Type B pancreatic cell (in vitro differentiated cells): Measurements from ENCODE around the gene SEC61B. TPM values are rescaled to one million over a fixed set of nuclear protein-coding genes. Genes with fewer than 3 reads are reported as not detected.

Source experiments
- DNase-seq: peaks from one replicate; pipeline ENCODE4 v3.0.0; 2021; ENCODE audit warnings: mixed read lengths; ENCODE audit not compliant: unreplicated experiment; ENCODE audit errors: extremely low spot score
- H3K27ac Mint-ChIP-seq: 2 replicates; pipeline ENCODE4 v1.8.0; 2021; ENCODE audit warnings: mild to moderate bottlenecking, mixed read lengths
- H3K27me3 Mint-ChIP-seq: 2 replicates; pipeline ENCODE4 v1.8.0; 2021; ENCODE audit warnings: mixed read lengths
- H3K36me3 Mint-ChIP-seq: 2 replicates; pipeline ENCODE4 v1.8.0; 2021; ENCODE audit warnings: mixed read lengths
- H3K4me1 Mint-ChIP-seq: one replicate; pipeline ENCODE4 v1.8.0; 2021; ENCODE audit warnings: mixed read lengths; ENCODE audit not compliant: unreplicated experiment
- H3K4me3 Mint-ChIP-seq: 2 replicates; pipeline ENCODE4 v1.8.0; 2021; ENCODE audit warnings: mild to moderate bottlenecking, mixed read lengths
- H3K9me3 Mint-ChIP-seq: 2 replicates; pipeline ENCODE4 v1.8.0; 2021; ENCODE audit warnings: mixed read lengths
- CTCF ChIP-seq: fragments of 200-600 bp; sonication (generic); conservative IDR thresholded peaks from 2 replicates; pipeline ENCODE4 v1.5.0; 2021; ENCODE audit warnings: antibody characterized with exemption, mild to moderate bottlenecking
- total RNA-seq: library from RNA; stranded (reverse); gene quantifications from 2 replicates; pipeline ENCODE4 v1.2.1, GENCODE V29; 2021; ENCODE audit warnings: low replicate concordance

The SEC61B gene
- total RNA-seq, 1 donor from 2014 or later: 133 TPM

GRCh38 chr9:99182356-99182755 lies 39.7 kb upstream of the SEC61B start:
- Mint-ChIP-seq H3K27ac (no peak overlapping the region), H3K4me1 (peaks cover 10% of the 10 kb centered on the region), H3K4me3 (no peak overlapping the region), H3K9me3 (no peaks in the 10 kb centered on the region), H3K36me3 (no peaks in the 10 kb centered on the region), H3K27me3 (peaks cover 26% of the 10 kb centered on the region)
- TF ChIP-seq CTCF: no peak
- no peak for DNase-seq

GRCh38 chr9:99183616-99184015 lies 38.5 kb upstream of the SEC61B start:
- Mint-ChIP-seq H3K4me3 (no peak overlapping the region), H3K9me3 (no peaks in the 10 kb centered on the region), H3K27ac (no peak overlapping the region), H3K27me3 (peaks cover 36% of the 10 kb centered on the region), H3K36me3 (no peaks in the 10 kb centered on the region), H3K4me1 (peaks cover 10% of the 10 kb centered on the region)
- TF ChIP-seq CTCF: no peak
- DNase-seq: no peak

DNA sequence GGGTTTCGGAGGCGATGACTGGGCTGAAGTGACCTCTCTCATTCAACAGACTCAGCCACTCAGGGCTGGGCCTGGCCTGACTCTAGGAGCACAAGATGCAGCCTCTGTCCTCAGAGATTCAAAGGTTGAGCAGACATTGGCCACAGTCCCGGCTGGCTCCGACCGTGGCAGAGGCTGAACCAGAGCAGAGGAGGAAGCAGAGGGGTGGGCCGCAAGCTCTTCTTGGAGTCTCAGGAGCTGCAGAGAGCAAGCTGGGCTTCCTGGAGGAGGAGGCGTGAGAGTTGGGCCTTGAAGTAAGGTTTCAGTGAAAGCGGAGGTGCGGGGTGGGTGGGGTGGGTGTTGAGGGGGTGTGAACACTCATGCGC lies 38.0 kb upstream of the SEC61B start:
- Mint-ChIP-seq H3K27me3 (peaks cover 38% of the 10 kb centered on the region), H3K27ac (peak overlapping the region; percentile 60), H3K9me3 (no peaks in the 10 kb centered on the region), H3K4me1 (peaks cover 10% of the 10 kb centered on the region), H3K36me3 (no peaks in the 10 kb centered on the region), H3K4me3 (no peak overlapping the region)
- no peak for DNase-seq
- TF ChIP-seq CTCF: no peak

DNA sequence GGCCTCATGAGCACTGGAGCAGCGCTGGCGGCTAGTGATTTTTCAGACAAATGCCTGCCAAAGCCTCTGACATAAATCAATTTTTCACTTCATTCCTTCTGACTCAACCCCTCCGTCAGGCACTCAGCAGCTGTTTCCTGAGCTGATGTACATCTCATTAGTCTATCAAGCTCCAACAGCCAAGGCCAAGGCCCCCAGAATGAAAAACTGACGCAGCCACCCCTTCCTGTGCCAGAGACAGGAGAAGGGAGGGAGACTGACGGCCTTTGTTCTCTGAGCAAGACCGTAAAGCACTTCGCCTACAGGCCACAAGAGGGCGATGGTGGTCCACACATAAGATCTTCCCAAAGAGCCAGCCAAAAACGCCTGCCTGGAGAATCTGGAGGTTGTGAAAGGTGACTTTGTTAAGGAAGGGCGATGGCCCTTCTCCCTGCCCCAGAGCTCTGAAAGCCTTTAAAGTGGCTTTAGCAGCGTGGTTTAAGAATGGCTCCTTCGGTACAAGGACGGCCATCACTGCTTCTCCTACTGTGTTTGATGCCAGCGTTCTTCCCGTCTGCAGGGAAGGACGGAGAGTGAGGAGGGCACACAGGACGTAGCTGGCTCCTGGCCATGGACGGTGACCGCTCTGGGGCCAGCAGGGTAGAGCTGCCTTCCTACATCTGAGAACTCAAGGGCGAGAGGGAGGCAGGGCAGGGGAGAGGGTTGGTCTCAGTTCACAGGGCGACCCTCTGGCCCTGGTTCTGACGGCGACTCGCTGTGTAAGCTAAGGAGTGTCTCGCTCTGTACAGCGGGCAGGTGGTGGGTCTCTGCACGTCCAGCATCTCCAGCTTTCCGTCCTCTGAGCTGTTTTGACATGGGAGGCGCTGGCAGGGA lies 37.4 kb upstream of the SEC61B start:
- DNase-seq: peak; percentile 83
- H3K27me3 Mint-ChIP-seq: peaks cover 44% of the 10 kb centered on the region
- no peaks in the 10 kb centered on the region for H3K9me3 Mint-ChIP-seq
- H3K4me1 Mint-ChIP-seq: peaks cover 10% of the 10 kb centered on the region
- H3K4me3 Mint-ChIP-seq: no peak overlapping the region
- peak; percentile 98 for TF ChIP-seq CTCF
- no peaks in the 10 kb centered on the region for H3K36me3 Mint-ChIP-seq
- peak overlapping the region; percentile 60 for H3K27ac Mint-ChIP-seq

GRCh38 chr9:99185348-99185632 lies 36.8 kb upstream of the SEC61B start:
- no peak overlapping the region for H3K27ac Mint-ChIP-seq
- TF ChIP-seq CTCF: no peak
- H3K27me3 Mint-ChIP-seq: peaks cover 42% of the 10 kb centered on the region
- DNase-seq: no peak
- no peaks in the 10 kb centered on the region for H3K36me3 Mint-ChIP-seq
- H3K9me3 Mint-ChIP-seq: no peaks in the 10 kb centered on the region
- H3K4me1 Mint-ChIP-seq: peaks cover 10% of the 10 kb centered on the region
- no peak overlapping the region for H3K4me3 Mint-ChIP-seq

- Mint-ChIP-seq H3K36me3 (no peaks in the 10 kb centered on the region), H3K4me3 (no peak overlapping the region), H3K27me3 (peaks cover 40% of the 10 kb centered on the region), H3K27ac (no peak overlapping the region), H3K9me3 (no peaks in the 10 kb centered on the region), H3K4me1 (peaks cover 10% of the 10 kb centered on the region)
- no peak for DNase-seq
- no peak for TF ChIP-seq CTCF
Measured at GRCh38 chr9:99185934-99186333, 36.1 kb upstream of the SEC61B start.
